Measurements from ENCODE around the gene MBNL1.

The MBNL1 gene

GRCh38 chr3:152278756-152279427 is 10.2 kb downstream of the MBNL1 start:
- DNase-seq: no peak

DNA sequence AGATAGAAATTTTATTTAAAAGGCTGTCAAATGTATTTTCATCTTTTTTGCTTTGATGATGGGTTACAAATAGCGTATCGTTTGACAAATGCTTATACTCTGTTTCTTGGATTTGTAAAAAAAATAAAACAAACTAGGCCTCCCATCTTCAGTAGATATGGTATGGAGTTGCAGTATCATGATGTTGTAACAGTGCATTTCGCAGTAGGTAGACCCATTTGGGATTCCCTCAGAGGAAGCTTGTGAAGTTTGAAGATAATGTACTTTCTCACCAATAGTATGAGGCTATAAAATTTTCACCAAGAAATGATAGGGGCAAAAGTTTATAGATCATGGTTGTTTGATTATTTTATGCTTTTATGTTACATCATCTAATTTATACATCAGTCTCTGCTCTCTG is 10.8 kb downstream of the MBNL1 start:
- DNase-seq: no peak

- no peak for DNase-seq
Measured at GRCh38 chr3:152280539-152280938, 11.8 kb downstream of the MBNL1 start.

DNA sequence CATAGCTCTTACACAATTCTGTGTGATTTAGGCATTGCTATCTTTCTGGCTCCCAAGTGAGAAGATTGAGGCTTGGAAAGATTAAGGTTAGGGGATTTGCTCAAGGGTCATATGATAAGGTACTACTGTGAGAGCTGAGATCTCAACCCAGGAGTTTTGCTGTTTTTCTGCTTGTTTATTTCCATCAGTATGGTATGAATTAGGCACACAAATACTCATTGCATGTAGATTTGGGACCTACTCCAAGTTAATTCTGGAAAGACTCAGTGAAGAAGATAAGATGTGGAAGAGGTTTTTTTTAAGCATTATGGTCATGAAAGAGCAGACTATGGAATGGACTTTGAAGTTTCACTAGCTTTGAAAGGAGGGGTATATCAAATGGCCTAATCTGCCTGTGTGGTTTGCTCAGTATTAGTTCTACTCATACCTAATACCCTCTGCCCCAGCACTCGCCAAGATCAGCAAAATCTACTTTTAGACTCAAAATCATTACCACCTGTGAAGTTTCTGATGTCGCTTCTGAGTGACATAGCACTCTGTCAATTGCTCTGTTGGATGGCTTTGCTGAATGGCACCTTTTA is 12.5 kb downstream of the MBNL1 start:
- no peak for DNase-seq

- DNase-seq: no peak
Measured at GRCh38 chr3:152282813-152283212, 14.1 kb downstream of the MBNL1 start.

- DNase-seq: no peak
Measured at GRCh38 chr3:152283492-152284381, 15.0 kb downstream of the MBNL1 start.

DNA sequence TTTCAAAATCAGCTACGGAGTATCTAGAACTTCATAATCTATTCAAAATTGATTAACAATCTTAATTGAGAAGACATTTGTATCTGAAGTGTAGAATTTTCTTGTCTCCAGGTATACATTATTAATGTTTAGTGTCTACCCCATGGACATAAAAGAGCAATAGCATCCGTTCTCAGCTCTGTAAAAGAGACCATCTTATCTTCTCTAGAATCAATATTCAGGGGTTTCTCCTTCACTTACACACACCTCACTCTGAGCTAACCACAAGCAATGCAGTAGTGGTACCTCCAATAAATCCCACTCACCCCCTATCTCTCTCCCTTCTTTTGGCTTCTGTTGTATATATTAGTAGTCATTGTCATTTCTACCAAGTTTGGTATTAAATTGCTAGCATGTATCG is 16.2 kb downstream of the MBNL1 start:
- DNase-seq: no peak

GRCh38 chr3:152285509-152285908 is 16.8 kb downstream of the MBNL1 start:
- no peak for DNase-seq

DNA sequence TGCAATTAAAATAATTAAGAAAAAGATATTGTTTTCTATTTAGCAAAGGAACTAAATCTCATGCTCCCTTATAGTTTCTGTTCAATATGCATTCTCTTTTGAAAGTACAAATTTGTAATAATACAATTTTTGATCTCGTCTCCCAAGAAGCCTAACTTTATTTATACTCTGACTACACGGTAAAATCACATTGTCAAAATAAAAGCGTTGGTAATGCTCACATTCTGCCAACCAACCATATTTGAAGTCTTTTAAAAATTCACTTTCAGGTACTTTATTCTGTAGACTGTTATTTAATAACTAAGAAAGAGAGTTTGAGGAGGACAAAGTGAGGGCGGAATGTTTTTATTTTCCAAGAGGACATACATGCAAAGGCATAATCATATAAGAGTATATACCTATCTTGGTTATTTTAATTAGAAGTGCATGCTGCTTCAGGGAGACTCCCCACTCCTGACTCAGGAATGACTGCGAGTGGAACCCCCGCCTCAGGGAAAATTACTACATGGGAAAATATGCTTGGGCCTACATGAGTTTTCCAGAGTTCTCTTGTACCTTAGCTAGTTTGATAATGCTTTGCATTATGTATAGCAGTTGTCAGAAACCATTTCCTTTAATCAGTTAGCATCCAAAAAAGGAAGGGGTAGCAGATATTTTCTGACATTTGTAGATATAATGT is 19.3 kb downstream of the MBNL1 start:
- no peak for DNase-seq

- no peak for DNase-seq
Measured at GRCh38 chr3:152288681-152289080, 20.0 kb downstream of the MBNL1 start.

DNA sequence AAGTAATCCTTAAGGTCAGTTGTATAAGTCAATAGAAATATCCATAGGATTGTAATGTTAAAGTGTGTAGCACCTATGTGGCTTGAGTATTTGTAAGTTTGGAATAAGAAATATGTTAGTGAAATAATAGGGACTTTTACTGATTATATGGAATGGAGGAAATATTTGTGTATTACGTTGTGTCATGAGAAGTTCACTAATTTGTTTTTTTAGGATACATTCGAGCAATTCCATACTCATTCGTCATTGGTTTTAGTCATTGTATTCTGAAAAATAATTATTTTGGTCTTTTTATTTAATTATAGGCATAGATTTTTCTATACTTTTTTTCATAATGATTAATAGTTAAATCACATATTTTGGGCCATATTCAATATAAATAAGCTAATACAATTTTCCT is 21.0 kb downstream of the MBNL1 start:
- no peak for DNase-seq

DNA sequence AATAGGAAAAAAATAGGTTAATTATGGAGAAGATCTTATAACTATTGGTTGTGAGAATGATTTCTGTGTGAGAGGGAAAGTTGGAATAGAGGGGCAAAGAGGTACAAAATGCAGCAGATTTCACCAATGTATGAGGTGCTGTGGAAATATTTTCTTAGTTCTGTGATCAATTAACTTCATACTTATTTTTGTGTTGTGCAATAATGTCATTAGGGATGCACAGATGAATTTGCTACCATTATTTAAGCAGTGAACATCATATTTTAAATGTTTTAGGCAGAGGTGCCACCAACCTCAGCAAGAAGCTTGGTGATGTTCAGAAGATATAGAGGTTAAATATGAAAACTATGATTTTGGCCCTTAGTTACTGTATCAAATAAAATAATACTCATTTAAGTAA is 21.6 kb downstream of the MBNL1 start:
- no peak for DNase-seq

DNA sequence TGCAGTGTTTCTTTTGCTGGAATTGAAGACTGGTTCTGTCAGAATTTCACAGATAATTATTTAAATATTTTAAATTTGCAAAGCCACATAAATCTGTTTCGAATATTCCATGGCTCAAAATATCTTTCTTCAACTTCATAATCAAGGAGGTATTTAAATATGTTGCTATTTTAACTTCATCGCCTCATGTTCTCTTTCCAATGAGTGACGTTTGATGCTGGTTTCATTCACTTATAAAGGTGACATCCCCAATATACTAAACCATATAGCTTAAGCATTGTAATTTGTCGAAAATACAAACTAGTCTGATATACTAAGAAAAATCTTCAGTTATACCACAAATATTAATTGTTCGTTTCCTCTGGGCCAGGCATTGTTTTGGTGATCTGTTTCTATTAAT is 22.5 kb downstream of the MBNL1 start:
- DNase-seq: no peak

DNA sequence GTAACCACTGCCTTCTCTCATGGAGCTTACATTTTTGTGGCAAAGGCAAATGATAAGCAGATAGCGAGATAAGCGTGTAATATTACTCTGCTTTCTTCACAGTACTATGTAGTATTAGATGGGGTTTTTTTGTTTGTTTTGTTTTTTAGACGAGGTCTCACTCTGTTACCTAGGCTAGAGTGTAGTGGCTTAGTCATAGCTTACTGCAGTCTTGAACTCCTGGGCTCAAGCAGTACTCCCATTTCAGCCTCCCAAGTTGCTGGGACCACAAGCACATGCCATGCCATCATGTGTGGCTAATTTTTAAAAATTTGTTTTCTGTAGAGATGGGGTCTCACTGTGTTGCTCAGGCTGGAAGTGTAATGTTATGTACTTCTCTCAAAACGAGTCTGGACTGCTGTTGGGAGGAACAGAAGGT is 22.9 kb downstream of the MBNL1 start:
- DNase-seq: no peak

GRCh38 chr3:152292366-152292765 is 23.6 kb downstream of the MBNL1 start:
- no peak for DNase-seq

DNA sequence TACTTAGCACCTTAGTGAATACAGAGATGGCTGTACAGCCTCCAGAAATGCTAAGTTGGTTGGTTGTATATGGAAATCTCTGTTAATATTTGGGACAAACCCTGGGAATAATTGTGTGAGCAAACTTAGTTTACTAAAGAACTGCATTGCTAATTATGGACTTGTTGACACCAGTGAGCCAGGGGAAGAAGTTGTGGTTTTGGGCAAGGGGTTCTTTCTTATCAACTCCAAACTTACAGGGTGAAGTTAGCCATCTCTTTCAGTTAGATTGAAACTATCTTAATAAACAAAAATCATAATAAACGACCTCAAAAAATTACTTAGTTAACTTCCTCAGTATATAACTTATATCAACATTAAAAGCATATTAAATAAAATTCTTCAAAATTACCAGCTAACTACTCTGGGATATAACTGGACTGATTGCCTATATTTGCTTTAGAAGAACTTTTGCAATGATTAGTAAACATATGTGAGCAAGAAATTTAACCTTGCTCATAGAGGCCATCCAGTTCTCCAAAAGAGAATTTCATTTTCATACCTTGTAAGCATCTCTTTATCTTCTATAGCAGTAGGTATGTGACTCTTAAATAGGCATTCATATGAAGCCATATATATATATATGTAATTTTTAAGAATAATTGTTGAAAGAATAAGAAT is 24.7 kb downstream of the MBNL1 start:
- no peak for DNase-seq

DNA sequence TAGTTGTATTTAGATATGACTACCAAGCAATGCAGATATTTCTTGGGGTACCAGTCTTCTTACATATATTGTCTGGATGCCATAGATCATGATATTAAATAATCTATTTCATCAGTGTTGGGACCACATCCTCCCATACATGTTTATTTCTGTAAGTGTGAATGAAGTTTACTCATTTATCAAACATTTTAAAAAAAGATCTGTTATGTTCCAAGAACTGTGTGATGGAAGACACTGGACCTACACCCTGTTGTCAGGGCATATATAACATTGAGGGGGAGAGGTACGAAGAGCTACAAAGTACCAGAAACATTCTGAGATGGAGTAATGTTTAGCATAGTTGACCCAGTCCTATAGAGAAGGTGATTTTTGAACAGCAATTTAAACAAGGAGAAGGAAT is 26.6 kb downstream of the MBNL1 start:
- no peak for DNase-seq

GRCh38 chr3:152295806-152296205 is 27.1 kb downstream of the MBNL1 start:
- no peak for DNase-seq

- no peak for DNase-seq
Measured at GRCh38 chr3:152296382-152296781, 27.7 kb downstream of the MBNL1 start.

- no peak for DNase-seq
Measured at GRCh38 chr3:152296971-152297370, 28.2 kb downstream of the MBNL1 start.

DNA sequence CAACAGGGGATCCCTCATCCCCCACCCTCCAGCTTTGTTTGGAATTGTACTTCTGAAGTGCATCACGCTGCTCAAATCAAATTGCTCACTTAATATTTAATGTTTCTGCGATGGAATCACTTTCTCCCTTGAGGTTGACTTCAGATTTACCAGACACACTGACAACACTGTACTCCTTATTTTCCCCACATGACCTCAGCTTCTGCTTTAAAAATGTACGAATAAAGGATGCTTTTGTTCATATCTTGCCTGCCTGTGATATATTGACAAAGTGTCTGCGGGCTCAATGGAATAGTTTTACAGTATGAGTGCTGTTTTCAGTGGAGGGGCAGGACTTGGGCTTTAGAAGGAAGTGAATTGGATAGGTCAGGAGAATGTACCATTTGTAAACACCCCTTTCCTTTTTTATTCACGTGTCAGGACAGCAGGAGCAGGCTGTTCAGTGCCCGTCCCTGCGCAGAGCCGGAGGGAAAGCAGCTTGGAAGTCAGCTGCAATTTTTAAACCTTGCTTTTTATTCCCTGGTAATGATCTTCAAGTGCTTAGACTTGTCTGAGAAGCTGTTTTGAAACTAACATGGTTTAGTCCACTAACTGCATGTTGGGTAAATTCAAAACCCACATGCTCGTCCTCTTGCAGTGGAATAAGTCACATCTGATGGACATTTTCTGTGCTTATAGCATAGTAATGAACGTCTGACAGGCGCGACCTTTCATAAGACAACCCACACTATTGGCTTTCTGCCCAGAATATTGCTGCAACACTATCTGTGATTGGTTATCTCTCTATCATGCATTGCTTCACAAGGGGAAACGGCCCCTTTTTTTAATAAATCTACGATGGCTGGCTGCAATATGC is 29.9 kb downstream of the MBNL1 start:
- peak; percentile 87 for DNase-seq
